ENCODE measurements around the gene RSPH10B. TPM values are rescaled to one million over a fixed set of nuclear protein-coding genes. Genes with fewer than 3 reads are reported as not detected.
"Not testable (repeated sequence)": the region's sequence is repeated elsewhere in the genome, so short reads cannot be mapped to it uniquely, and the experiment has no call there.

The RSPH10B gene
- total RNA-seq, 4 donors from 2014 or later, result 3.1 TPM; not detected in 3

DNA sequence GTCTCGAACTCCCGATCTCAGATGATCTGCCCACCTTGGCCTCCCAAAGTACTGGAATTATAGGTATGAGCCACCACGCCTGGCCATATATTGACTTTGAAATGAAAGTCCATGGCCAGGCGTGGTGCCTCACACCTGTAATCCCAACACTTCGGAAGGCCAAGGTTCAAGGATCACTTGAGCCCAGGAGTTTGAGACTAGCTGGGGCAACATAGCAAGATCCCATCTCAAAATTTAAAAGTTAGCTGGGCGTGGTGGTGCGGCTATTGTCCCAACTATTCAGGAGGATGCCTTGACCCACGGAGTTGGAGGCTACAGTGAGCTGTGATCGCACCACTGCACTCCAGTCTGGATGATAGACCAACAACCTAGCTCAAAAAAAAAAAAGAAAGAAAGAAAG lies 78.0 kb downstream of the RSPH10B start:
- TF ChIP-seq POLR2A (IDR thresholded peaks at IDR 0.05), result no peak
- Histone ChIP-seq H3K27ac (no peak overlapping the region), H3K27me3 (no peaks in the 10 kb centered on the region), H3K4me1 (no peaks in the 10 kb centered on the region), H3K9me3 (no peaks in the 10 kb centered on the region), H3K36me3 (no peaks in the 10 kb centered on the region), H3K4me3 (no peak overlapping the region)
- DNase-seq, result no peak

DNA sequence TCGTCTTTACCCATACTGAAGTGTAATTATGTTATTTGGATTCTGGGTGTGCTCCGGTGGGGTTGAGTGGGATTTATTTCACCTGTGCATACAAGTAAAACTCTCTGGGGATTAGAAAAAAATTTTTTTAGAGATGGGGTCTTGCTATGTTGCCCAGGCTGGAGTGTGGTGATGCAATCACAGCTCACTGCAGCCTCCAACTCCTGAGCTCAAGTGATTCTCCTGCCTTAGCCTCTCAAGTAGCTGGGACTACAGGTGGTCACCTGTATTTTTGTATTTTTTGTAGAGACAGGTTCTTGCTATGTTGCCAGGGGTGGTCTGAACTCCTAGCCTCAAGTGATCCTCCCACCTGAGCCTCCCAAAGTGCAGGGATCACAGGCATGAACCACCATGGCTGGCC lies 80.2 kb downstream of the RSPH10B start:
- not testable (repeated sequence) for H3K4me3 ChIP-seq, DNase-seq, H3K36me3 ChIP-seq, H3K9me3 ChIP-seq, H3K27me3 ChIP-seq, H3K4me1 ChIP-seq, H3K27ac ChIP-seq

DNA sequence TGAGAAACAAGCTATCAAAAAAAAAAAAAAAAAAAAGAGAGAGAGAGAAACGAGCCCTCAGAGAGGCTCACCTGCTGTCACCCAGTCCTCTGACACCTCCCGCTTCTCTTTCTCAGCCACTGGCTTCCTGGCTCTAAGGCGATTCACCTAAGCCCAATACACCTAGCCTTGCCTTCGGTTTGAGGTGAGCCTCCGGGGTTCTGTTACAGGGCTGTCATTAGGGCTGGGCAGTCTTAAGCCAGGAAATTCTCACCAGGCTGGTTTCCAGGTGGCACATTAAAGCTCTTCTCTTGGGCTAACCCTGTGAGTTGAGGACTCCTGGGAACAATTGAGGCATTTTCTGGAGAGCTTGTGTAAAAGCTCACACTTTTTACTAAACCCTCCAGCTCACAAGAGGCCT lies 82.5 kb downstream of the RSPH10B start:
- not testable (repeated sequence) for H3K4me3 ChIP-seq, H3K36me3 ChIP-seq, H3K27me3 ChIP-seq, DNase-seq, H3K4me1 ChIP-seq, H3K9me3 ChIP-seq, H3K27ac ChIP-seq

DNA sequence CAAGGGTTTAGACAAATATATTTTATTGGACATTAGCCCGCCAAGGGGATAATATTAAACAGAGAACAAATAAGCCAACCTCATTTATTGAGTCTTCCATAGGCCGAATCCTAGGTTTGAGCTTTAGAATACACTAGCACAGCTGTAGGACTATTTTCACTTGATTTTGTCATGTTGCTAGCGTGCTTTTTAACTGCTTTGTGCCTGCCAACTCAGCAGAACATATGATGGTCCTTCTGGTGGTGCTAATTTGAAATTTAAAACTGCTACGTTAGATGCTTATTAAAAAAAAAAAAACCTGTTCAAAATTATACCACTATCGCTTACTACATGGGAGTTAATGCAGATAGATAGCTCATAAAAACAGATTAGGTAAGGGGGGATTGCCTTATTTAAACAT lies 86.1 kb downstream of the RSPH10B start:
- H3K27me3 ChIP-seq, H3K36me3 ChIP-seq, DNase-seq, H3K9me3 ChIP-seq, H3K4me3 ChIP-seq, H3K27ac ChIP-seq, H3K4me1 ChIP-seq: not testable (repeated sequence)

DNA sequence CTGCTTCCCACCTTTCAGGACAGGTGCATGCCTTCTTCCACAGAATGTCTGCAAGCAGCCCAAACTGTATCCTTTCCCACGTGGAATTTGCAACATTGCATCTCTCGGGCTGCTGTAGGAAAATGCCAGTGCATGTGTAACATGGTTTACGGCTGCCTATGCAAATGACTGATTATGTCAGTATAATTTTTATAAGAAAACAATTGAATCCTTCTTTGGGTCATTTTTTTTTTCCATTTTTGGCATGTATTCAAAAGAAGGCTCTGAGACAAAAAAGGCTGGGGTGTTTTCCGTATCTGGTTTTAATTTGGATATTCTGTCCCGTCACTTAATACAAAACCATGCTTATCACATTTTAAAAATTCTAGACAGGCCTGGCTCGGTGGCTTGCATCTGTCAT lies 90.4 kb downstream of the RSPH10B start:
- not testable (repeated sequence) for DNase-seq, H3K9me3 ChIP-seq, H3K4me3 ChIP-seq, H3K36me3 ChIP-seq, H3K4me1 ChIP-seq, H3K27ac ChIP-seq, H3K27me3 ChIP-seq

DNA sequence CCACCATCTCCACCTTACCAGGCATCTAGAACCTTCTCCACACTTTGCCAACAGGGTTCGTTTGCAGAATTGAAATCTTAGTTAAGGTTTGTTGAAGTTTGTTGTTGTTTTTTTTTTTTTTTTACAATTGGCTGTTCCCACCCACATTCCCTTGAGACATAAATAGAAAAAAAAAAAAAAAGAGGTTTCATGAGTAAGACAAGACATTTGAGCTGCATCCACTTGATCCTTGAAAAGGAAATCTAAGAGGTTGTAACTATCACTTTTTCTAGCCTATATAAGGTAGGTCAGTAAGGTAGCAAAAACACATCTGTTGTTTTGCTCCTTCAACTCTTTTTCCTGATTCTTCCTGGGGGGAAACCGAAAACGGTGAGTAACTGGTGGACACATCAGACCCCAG lies 90.9 kb downstream of the RSPH10B start:
- not testable (repeated sequence) for H3K36me3 ChIP-seq, H3K27ac ChIP-seq, DNase-seq, H3K27me3 ChIP-seq, H3K9me3 ChIP-seq, H3K4me1 ChIP-seq, H3K4me3 ChIP-seq

Small RNAs within 50 kb of the gene (small RNA-seq; reads per million reads assigned to genes)
- gene RF00019, result 0 reads per million in 2 donors
- 0.53 to 3.5 reads per million in 2 donors for gene SNORA80D

Other genes starting within 250 kb of the RSPH10B start
- 10 to 100 TPM; 21.9 to 92.4 (median 36.0) TPM for gene RNF216, start 189.0 kb downstream of the RSPH10B start, total RNA-seq
- not detected for gene OCM, start 89.9 kb downstream of the RSPH10B start, total RNA-seq
- gene CCZ1, start 72.0 kb downstream of the RSPH10B start, total RNA-seq, result 10 to 100 TPM; 41.1 to 61.3 (median 55.1) TPM
- gene PMS2, start 38.4 kb upstream of the RSPH10B start, total RNA-seq, result 10 to 100 TPM in 3 of 4 donors, 1 to 10 TPM in 1; 9.6 to 27.2 (median 14.4) TPM
- 100 to 1,000 TPM in 1 of 4 donors, 10 to 100 TPM in 3; 13.2 to 103 (median 59.0) TPM for gene AIMP2, start 38.6 kb upstream of the RSPH10B start, total RNA-seq
- gene ANKRD61, start 60.7 kb upstream of the RSPH10B start, total RNA-seq, result not detected
- 100 to 1,000 TPM; 186 to 404 (median 238) TPM for gene EIF2AK1, start 88.5 kb upstream of the RSPH10B start, total RNA-seq
- 10 to 100 TPM in 3 of 4 donors, 1 to 10 TPM in 1; 8.3 to 16.5 (median 13.0) TPM for gene USP42, start 134.3 kb upstream of the RSPH10B start, total RNA-seq